HepG2 (cell line): ENCODE results near the gene BMERB1. TPM values are rescaled to one million over a fixed set of nuclear protein-coding genes. Genes with fewer than 3 reads are reported as not detected.

Source experiments
- BORCS8-MEF2B ChIP-seq: sonication (generic); formaldehyde crosslinking; IDR thresholded peaks from 2 replicates; pipeline ENCODE4 v1.8.0; 2022; ENCODE audit warnings: mild to moderate bottlenecking, missing genetic modification reagents
- CHCHD3 ChIP-seq: sonication (generic); formaldehyde crosslinking; IDR thresholded peaks from 2 replicates; pipeline ENCODE4 v1.8.0; 2022; ENCODE audit warnings: mild to moderate bottlenecking, missing genetic modification reagents, moderate library complexity
- ESRRA ChIP-seq: sonication (generic); formaldehyde crosslinking; IDR thresholded peaks from 2 replicates; pipeline ENCODE4 v1.5.1; 2020; ENCODE audit warnings: mild to moderate bottlenecking, low read depth, missing genetic modification reagents
- GTF2F1 ChIP-seq: fragments of 150-350 bp; IDR thresholded peaks from 2 replicates; pipeline ENCODE4 v1.6.1; 2014; ENCODE audit warnings: low read length
- GTF3A ChIP-seq: sonication (generic); formaldehyde crosslinking; conservative IDR thresholded peaks from 2 replicates; pipeline ENCODE4 v1.4.0; 2020; ENCODE audit warnings: mild to moderate bottlenecking, missing genetic modification reagents
- HOMEZ ChIP-seq: IDR thresholded peaks from 2 replicates; pipeline ENCODE4 v1.6.1; 2016; ENCODE audit warnings: low read depth
- KDM5A ChIP-seq: fragments of 200-600 bp; sonication (generic); IDR thresholded peaks from 2 replicates; pipeline ENCODE4 v1.7.0; 2018; ENCODE audit warnings: antibody characterized with exemption, mild to moderate bottlenecking, low read length, borderline replicate concordance
- LCORL ChIP-seq, 2 experiments: fragments of 450-650 bp in 1 of 2; sonication (generic) in 1 of 2; formaldehyde crosslinking in 1 of 2; IDR thresholded peaks; 2 replicates each; pipeline versions ENCODE4 v1.5.0 to v1.6.1; 2017 to 2020; ENCODE audit warnings: antibody characterized with exemption in 1 of 2, missing genetic modification reagents in 1 of 2
- MEF2D ChIP-seq: sonication (generic); formaldehyde crosslinking; IDR thresholded peaks from 2 replicates; pipeline ENCODE4 v1.5.1; 2020; ENCODE audit warnings: mild to moderate bottlenecking, missing genetic modification reagents
- NONO ChIP-seq, 2 experiments: fragments of 450-650 bp in 1 of 2; sonication (generic) in 1 of 2; formaldehyde crosslinking in 1 of 2; IDR thresholded peaks in 1 of 2; conservative IDR thresholded peaks in 1 of 2; 2 replicates each; pipeline versions ENCODE4 v1.6.1 to v1.8.0; 2017 to 2022; ENCODE audit warnings: mild to moderate bottlenecking in 1 of 2, missing genetic modification reagents in 1 of 2, moderate library complexity in 1 of 2
- POLR2AphosphoS5 ChIP-seq: IDR thresholded peaks from 2 replicates; pipeline ENCODE4 v1.6.1; 2012; ENCODE audit warnings: low read depth, low read length
- PRMT3 ChIP-seq: sonication (generic); formaldehyde crosslinking; IDR thresholded peaks from 2 replicates; pipeline ENCODE4 v1.8.1; 2022; ENCODE audit warnings: low read depth, mild to moderate bottlenecking, moderate library complexity, missing genetic modification reagents, borderline replicate concordance
- SCMH1 ChIP-seq: sonication (generic); formaldehyde crosslinking; IDR thresholded peaks from 2 replicates; pipeline ENCODE4 v1.9.0; 2021; ENCODE audit warnings: missing genetic modification reagents, mild to moderate bottlenecking, borderline replicate concordance
- SMAD9 ChIP-seq: sonication (generic); formaldehyde crosslinking; IDR thresholded peaks from 2 replicates; pipeline ENCODE4 v1.5.1; 2020; ENCODE audit warnings: mild to moderate bottlenecking, missing genetic modification reagents
- SMYD3 ChIP-seq: sonication (generic); formaldehyde crosslinking; IDR thresholded peaks from 2 replicates; pipeline ENCODE4 v1.8.1; 2023; ENCODE audit warnings: mild to moderate bottlenecking, missing genetic modification reagents
- ZBTB38 ChIP-seq: sonication (generic); formaldehyde crosslinking; IDR thresholded peaks from 2 replicates; pipeline ENCODE4 v1.5.1; 2020; ENCODE audit warnings: mild to moderate bottlenecking, missing genetic modification reagents
- ZMYM2 ChIP-seq: sonication (generic); formaldehyde crosslinking; IDR thresholded peaks from 2 replicates; pipeline ENCODE4 v1.8.0; 2022; ENCODE audit warnings: mild to moderate bottlenecking, missing genetic modification reagents
- ZNF580 ChIP-seq: IDR thresholded peaks from 2 replicates; pipeline ENCODE4 v1.6.1; 2016; ENCODE audit warnings: low read depth, borderline replicate concordance
- ZNF740 ChIP-seq: sonication (generic); formaldehyde crosslinking; IDR thresholded peaks from 2 replicates; pipeline ENCODE4 v1.4.0; 2020; ENCODE audit warnings: missing genetic modification reagents
- ZNF761 ChIP-seq: sonication (generic); formaldehyde crosslinking; conservative IDR thresholded peaks from 2 replicates; pipeline ENCODE4 v1.4.0; 2020; ENCODE audit warnings: mild to moderate bottlenecking, missing genetic modification reagents
- polyA plus RNA-seq, 8 experiments: library from polyadenylated mRNA; depleted of rRNA in 3 of 8; stranded (reverse) in 7 of 8; unstranded in 1 of 8; fragments of >200 nt; fragmentation: Illumina TruSeq in 4 of 8; extraction: Trizol in 4 of 8; gene quantifications; 2 replicates each; pipeline versions ENCODE4 v1.2.1 to v1.2.3, GENCODE V29; 2011 to 2016; ENCODE audit warnings: low read depth in 4 of 8, missing spikeins in 1 of 8, mixed read lengths in 1 of 8; ENCODE audit not compliant: insufficient read depth in 1 of 8
- total RNA-seq, 5 experiments: library from RNA; depleted of rRNA; stranded (reverse); fragments of >200 nt; fragmentation: Illumina TruSeq; extraction: Trizol; gene quantifications; 2 replicates each; pipeline ENCODE4 v1.2.3, GENCODE V29; 2016; ENCODE audit warnings: low read depth in 1 of 5
- TF ChIP-seq, protein P1 (sequence below): sonication (generic); formaldehyde crosslinking; IDR thresholded peaks from 2 replicates; pipeline ENCODE4 v1.5.0; 2020; ENCODE audit warnings: missing genetic modification reagents
- TF ChIP-seq, protein P2 (sequence below): sonication (generic); formaldehyde crosslinking; conservative IDR thresholded peaks from 2 replicates; pipeline ENCODE4 v1.4.0; 2020; ENCODE audit warnings: missing genetic modification reagents
- TF ChIP-seq, protein P3 (sequence below): sonication (generic); formaldehyde crosslinking; IDR thresholded peaks from 2 replicates; pipeline ENCODE4 v1.5.0; 2020; ENCODE audit warnings: missing genetic modification reagents, mild to moderate bottlenecking, borderline replicate concordance

BMERB1 gene
- total and polyA plus RNA-seq, 2 of the 13 experiments (the other 11 are each of a cell fraction or from before 2014, with no cell fraction given), result 1.4 TPM

DNA sequence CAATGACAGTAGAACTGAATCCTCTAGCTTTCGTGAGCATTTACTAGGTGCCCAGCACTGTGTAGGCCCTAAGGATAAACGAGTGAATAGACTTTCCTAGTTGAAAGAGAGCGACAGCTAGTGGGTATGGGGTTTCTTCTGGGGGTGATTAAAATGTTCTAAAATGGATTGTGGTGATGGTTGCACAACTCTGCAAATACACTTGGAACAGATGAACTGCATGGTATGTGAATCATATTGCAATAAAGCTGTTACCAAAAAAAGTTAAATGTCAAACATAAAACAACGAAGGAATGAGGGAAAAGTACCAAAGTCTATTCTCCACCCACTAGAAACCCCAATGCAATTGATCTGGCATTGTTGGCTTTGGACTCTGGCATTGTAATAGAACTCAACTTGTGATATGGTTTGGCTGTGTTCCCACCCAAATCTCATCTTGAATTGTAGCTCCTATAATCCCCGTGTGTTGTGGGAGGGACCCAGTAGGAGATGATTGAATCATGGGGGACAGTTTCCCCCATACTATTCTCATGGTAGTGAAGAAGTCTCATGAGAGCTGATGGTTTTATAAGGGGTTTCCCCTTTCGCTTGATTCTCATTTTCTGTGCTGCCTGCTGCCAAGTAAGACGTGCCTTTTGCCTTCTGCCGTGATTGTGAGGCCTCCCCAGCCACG, 138.1 kb downstream of the BMERB1 start (continued):
- no peak for TF ChIP-seq BORCS8-MEF2B (CRISPR knock-in tag)
- TF ChIP-seq ZBTB38 (CRISPR knock-in tag), result 0 out of 2 replicates have a peak, but pooled peaks have one; percentile 10
- TF ChIP-seq GTF2F1, result no peak
- no peak for TF ChIP-seq SMAD9 (CRISPR knock-in tag)
- no peak for TF ChIP-seq ZMYM2 (CRISPR knock-in tag)
- TF ChIP-seq ZNF580 (CRISPR knock-in tag), result no peak
- TF ChIP-seq, protein P1, sequence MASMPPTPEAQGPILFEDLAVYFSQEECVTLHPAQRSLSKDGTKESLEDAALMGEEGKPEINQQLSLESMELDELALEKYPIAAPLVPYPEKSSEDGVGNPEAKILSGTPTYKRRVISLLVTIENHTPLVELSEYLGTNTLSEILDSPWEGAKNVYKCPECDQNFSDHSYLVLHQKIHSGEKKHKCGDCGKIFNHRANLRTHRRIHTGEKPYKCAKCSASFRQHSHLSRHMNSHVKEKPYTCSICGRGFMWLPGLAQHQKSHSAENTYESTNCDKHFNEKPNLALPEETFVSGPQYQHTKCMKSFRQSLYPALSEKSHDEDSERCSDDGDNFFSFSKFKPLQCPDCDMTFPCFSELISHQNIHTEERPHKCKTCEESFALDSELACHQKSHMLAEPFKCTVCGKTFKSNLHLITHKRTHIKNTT, result no peak
- no peak for TF ChIP-seq GTF3A (CRISPR knock-in tag)
- TF ChIP-seq ZNF761 (CRISPR knock-in tag), result no peak
- 0 out of 2 replicates have a peak, but pooled peaks have one; percentile 43 for TF ChIP-seq HOMEZ
- 0 out of 2 replicates have a peak, but pooled peaks have one; percentile 21 for TF ChIP-seq ZNF740
- no peak for TF ChIP-seq NONO (IDR thresholded peaks at IDR 0.05)
- TF ChIP-seq NONO (CRISPR knock-in tag; conservative IDR thresholded peaks at IDR 0.05), result peak; percentile 67; the same call in 1 of the 2 replicates
- TF ChIP-seq, protein P2, sequence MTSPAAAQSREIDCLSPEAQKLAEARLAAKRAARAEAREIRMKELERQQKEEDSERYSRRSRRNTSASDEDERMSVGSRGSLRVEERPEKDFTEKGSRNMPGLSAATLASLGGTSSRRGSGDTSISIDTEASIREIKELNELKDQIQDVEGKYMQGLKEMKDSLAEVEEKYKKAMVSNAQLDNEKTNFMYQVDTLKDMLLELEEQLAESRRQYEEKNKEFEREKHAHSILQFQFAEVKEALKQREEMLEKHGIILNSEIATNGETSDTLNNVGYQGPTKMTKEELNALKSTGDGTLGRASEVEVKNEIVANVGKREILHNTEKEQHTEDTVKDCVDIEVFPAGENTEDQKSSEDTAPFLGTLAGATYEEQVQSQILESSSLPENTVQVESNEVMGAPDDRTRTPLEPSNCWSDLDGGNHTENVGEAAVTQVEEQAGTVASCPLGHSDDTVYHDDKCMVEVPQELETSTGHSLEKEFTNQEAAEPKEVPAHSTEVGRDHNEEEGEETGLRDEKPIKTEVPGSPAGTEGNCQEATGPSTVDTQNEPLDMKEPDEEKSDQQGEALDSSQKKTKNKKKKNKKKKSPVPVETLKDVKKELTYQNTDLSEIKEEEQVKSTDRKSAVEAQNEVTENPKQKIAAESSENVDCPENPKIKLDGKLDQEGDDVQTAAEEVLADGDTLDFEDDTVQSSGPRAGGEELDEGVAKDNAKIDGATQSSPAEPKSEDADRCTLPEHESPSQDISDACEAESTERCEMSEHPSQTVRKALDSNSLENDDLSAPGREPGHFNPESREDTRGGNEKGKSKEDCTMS (CRISPR knock-in tag), result no peak
- TF ChIP-seq SCMH1 (CRISPR knock-in tag), result no peak
- TF ChIP-seq, protein P3, sequence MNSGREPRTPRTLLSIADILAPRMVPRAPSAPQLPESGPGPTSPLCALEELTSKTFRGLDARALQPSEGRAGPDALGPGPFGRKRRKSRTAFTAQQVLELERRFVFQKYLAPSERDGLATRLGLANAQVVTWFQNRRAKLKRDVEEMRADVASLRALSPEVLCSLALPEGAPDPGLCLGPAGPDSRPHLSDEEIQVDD, result no peak
- TF ChIP-seq POLR2AphosphoS5, result no peak
- no peak for TF ChIP-seq CHCHD3
- no peak; the same call in 1 of the 2 replicates for TF ChIP-seq MEF2D (CRISPR knock-in tag)
- TF ChIP-seq LCORL (IDR thresholded peaks at IDR 0.05), result peak; percentile 80
- no peak for TF ChIP-seq LCORL (CRISPR knock-in tag; IDR thresholded peaks at IDR 0.05)
- TF ChIP-seq KDM5A, result no peak
- no peak for TF ChIP-seq ESRRA (CRISPR knock-in tag)
- TF ChIP-seq PRMT3 (CRISPR knock-in tag), result no peak
- TF ChIP-seq SMYD3 (CRISPR knock-in tag), result no peak
